NT2/D1 (cell line): ENCODE data around the gene DDX54.
"Not testable (repeated sequence)": the region's sequence is repeated elsewhere in the genome, so short reads cannot be mapped to it uniquely, and the experiment has no call there.

Experiments used
- DNase-seq: peaks from one replicate; pipeline ENCODE4 v3.0.0-alpha.2; 2011; ENCODE audit warnings: low read depth, low spot score
- H3K27me3 ChIP-seq: 2 replicates; pipeline ENCODE4 v1.6.0; 2011; ENCODE audit warnings: mild to moderate bottlenecking; ENCODE audit not compliant: insufficient read length, insufficient read depth
- H3K36me3 ChIP-seq: 2 replicates; pipeline ENCODE4 v1.6.1; 2011; ENCODE audit warnings: mild to moderate bottlenecking, low read length, mixed read lengths; ENCODE audit not compliant: insufficient read depth, insufficient read length
- H3K4me1 ChIP-seq: 2 replicates; pipeline ENCODE4 v1.5.1; 2011; ENCODE audit not compliant: insufficient read depth, insufficient read length
- H3K4me3 ChIP-seq: 2 replicates; pipeline ENCODE4 v1.5.1; 2011; ENCODE audit warnings: low read depth; ENCODE audit not compliant: insufficient read length
- H3K9ac ChIP-seq: 2 replicates; pipeline ENCODE4 v1.6.0; 2011; ENCODE audit warnings: low read depth; ENCODE audit not compliant: insufficient read length
- H3K9me3 ChIP-seq: 2 replicates; pipeline ENCODE4 v1.5.1; 2011; ENCODE audit warnings: mild to moderate bottlenecking, low read length; ENCODE audit not compliant: insufficient read depth
- SUZ12 ChIP-seq: IDR thresholded peaks from 2 replicates; pipeline ENCODE4 v1.6.1; 2011; ENCODE audit not compliant: insufficient read length, insufficient read depth; ENCODE audit errors: extremely low read depth
- YY1 ChIP-seq: IDR thresholded peaks from 2 replicates; pipeline ENCODE4 v1.6.1; 2011; ENCODE audit not compliant: insufficient read length, insufficient read depth
- ZNF274 ChIP-seq: IDR thresholded peaks from 2 replicates; pipeline ENCODE4 v1.6.1; 2011; ENCODE audit warnings: mild to moderate bottlenecking, low read depth, low read length

The DDX54 gene

DNA sequence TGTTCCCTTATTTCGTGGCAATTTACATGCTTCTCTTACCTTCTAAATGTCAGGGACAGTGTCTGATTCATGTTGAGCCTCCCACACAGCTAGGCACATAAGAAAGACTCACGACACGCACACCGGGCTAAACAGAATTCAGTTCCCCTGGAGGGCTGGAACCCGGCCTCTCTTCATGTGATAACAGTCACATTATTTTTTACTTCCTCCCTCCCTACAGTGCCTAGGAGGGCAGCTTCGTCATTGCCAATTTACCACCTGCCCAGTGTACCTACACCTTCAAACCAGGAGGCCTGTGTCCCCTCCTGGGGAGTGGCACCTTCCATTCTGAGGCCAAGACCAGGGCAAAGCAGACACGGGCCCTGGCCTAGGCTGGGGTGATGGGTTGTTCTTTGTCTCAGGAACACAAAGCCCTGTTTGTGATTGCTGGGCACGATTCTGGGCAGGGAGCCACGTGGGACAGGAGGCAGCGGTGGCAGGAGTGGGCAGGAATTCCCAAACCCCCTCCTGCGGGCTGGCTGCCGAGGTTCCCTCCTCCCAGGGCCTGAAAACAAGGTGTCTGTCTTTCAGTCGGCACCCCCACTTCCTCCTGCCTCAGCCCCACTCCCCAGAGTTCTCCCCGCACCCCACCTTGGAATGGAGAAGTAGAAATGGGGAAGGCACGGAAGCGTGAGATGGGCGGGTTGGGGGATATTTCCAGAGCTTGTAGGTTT lies 42.9 kb downstream of the DDX54 start:
- no peak overlapping the region for H3K4me3 ChIP-seq
- H3K9ac ChIP-seq = no peak overlapping the region
- no peak for TF ChIP-seq SUZ12
- no peaks in the 10 kb centered on the region for H3K36me3 ChIP-seq
- no peaks in the 10 kb centered on the region for H3K27me3 ChIP-seq
- no peak for DNase-seq
- peaks cover 3% of the 10 kb centered on the region for H3K4me1 ChIP-seq
- H3K9me3 ChIP-seq = no peaks in the 10 kb centered on the region

GRCh38 chr12:113141716-113142115 lies 43.6 kb downstream of the DDX54 start:
- not testable (repeated sequence) for H3K27me3 ChIP-seq, H3K9ac ChIP-seq, H3K4me1 ChIP-seq, DNase-seq, H3K4me3 ChIP-seq, H3K36me3 ChIP-seq, H3K9me3 ChIP-seq

DNA sequence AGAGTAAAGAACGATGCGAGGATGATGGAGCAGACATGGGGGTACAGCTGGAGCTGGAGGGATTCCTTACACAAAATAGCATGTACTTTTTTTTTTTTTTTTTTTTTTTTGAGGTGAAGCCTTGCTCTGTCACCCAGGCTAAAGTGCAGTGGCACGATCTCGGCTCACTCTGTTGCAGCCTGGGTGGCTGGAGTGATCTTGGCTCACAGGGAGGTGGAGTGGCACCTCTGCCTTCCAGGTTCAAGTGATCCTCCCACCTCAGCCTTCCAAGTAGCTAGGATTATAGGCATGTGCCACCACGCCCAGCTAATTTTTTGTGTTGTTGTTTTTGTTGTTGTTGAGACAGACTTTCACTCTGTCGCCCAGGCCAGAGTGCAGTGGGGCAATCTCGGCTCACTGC lies 44.6 kb downstream of the DDX54 start:
- H3K36me3 ChIP-seq = no peaks in the 10 kb centered on the region
- no peak overlapping the region for H3K4me3 ChIP-seq
- H3K9ac ChIP-seq = no peak overlapping the region
- peaks cover 3% of the 10 kb centered on the region for H3K4me1 ChIP-seq
- no peaks in the 10 kb centered on the region for H3K9me3 ChIP-seq
- TF ChIP-seq YY1 (no peak), ZNF274 (no peak), SUZ12 (no peak)
- no peak for DNase-seq
- no peaks in the 10 kb centered on the region for H3K27me3 ChIP-seq

DNA sequence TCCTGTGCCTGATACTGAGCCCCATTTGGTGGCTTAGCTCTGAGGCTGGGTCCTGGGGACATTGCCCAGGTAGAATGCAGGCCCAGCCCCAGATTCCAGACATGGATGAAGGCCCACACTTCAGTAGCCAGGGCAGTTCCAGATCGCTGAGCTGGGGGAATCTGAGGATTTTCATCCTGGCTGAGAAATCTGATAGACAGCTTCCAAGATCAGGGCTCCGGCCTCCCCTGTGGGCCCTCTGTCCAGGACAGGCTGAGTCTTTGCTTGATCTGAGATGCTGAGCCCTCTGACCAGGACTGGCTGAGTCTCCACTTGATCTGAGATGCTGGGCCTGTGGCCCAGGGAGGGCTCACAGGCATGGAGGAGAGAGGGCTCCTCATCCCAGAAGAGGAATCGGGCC lies 46.5 kb downstream of the DDX54 start:
- no peak overlapping the region for H3K4me3 ChIP-seq
- H3K27me3 ChIP-seq = peaks cover 12% of the 10 kb centered on the region
- H3K9ac ChIP-seq = no peak overlapping the region
- DNase-seq = no peak
- no peaks in the 10 kb centered on the region for H3K36me3 ChIP-seq
- peaks cover 9% of the 10 kb centered on the region for H3K4me1 ChIP-seq
- TF ChIP-seq SUZ12 (no peak), YY1 (no peak), ZNF274 (no peak)
- no peaks in the 10 kb centered on the region for H3K9me3 ChIP-seq

DNA sequence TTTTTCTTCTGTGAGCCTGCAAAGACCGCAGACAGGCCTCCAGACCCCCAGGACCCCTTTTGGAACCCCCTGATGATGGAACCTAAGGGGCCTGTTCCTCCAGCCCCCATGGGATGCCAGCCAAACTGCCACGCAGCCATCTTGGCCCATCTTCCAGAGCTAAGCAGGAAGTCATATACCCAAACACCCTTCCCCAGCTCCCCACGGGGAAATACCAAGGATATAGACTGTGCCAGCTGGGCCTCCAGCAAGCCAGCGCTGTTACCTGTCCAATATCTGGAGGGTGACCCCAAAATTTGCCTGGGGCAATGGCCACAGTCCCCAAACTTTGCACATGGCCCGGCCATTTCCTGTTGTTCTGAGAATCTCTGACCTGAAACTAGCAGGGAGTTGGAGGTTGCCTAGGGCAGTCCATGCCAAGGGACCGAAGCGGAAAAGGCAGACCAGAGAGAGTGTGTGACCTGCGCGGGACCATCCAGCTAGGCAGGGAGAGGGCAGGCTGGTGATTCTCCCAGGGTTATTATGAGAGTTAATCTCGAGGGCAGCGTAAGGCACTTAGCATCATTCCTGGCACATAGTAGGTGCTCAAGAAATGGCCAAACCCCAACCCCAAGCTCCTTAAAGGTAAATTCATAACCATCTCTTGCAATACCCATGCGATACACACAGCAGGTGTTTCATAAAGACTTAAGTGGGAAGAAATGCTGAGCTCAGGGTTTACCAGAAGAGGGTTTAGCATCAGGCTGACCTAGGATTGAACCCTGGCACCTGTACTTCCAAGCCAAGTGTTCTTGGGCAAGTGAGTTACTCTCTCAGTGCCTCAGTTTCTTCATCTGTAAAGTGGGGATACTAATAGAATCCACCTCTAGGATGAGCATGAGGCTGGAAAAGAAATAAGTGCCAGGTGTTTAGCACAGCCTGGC lies 47.2 kb downstream of the DDX54 start:
- H3K4me1 ChIP-seq = peaks cover 9% of the 10 kb centered on the region
- H3K9me3 ChIP-seq = no peaks in the 10 kb centered on the region
- peaks cover 12% of the 10 kb centered on the region for H3K27me3 ChIP-seq
- no peak for DNase-seq
- H3K9ac ChIP-seq = no peak overlapping the region
- no peak overlapping the region for H3K4me3 ChIP-seq
- TF ChIP-seq ZNF274 (no peak), YY1 (no peak), SUZ12 (no peak)
- H3K36me3 ChIP-seq = no peaks in the 10 kb centered on the region

DNA sequence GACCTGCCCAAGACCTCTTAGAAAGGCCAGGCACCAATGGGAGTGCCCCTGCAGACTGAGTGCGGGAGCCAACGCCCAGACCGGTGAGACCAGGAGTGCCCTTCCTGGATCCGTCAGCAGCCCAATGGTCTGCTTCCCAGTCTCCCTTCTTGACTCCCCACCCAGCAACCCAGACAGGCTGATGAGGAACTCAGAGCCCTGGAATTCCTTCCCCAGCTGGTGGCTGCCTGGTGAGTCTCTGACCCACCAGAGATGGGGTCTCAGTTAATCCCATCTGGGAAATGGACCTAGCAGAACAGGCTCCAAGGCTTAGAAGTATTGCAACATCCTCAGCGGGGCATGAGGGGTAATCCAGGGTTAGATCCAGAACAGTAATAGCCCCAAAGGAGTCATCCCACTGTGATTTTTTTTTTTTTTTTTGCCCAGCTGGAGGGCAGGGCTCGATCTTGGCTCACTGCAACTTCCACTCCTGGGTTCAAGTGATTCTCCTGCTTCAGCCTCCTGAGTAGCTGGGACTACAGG lies 48.2 kb downstream of the DDX54 start:
- Histone ChIP-seq H3K36me3 (no peaks in the 10 kb centered on the region), H3K9me3 (no peaks in the 10 kb centered on the region), H3K4me3 (no peak overlapping the region), H3K27me3 (peaks cover 12% of the 10 kb centered on the region), H3K4me1 (peaks cover 6% of the 10 kb centered on the region), H3K9ac (no peak overlapping the region)
- no peak for DNase-seq
- TF ChIP-seq YY1 (no peak), ZNF274 (no peak), SUZ12 (no peak)

- H3K36me3 ChIP-seq = no peaks in the 10 kb centered on the region
- peak overlapping the region; percentile 13 for H3K4me3 ChIP-seq
- TF ChIP-seq ZNF274 = no peak
- no peak for TF ChIP-seq SUZ12
- TF ChIP-seq YY1 = no peak
- peaks cover 6% of the 10 kb centered on the region for H3K4me1 ChIP-seq
- no peaks in the 10 kb centered on the region for H3K9me3 ChIP-seq
- peaks cover 12% of the 10 kb centered on the region for H3K27me3 ChIP-seq
- no peak overlapping the region for H3K9ac ChIP-seq
- no peak for DNase-seq
These were observed 48.9 kb downstream of the DDX54 start for GRCh38 chr12:113136128-113136989.
